Naive thymus-derived CD8-positive, alpha-beta T cell (primary cell): Measurements from ENCODE around the gene ZNF169. TPM values are rescaled to one million over a fixed set of nuclear protein-coding genes. Genes with fewer than 3 reads are reported as not detected.
"Not testable (repeated sequence)": the region's sequence is repeated elsewhere in the genome, so short reads cannot be mapped to it uniquely, and the experiment has no call there.

ENCODE experiments used
- ATAC-seq, 2 donors: fragments of 150-1000 bp; cut with Tn5 transposase in 1 of 2; sonication (Bioruptor Pico), chemical (Tn5 transposase) in 1 of 2; 1 replicate in 1 of 2; 2 replicates in 1 of 2; pipeline ENCODE4 v1.10.0; 2021; ENCODE audit warnings: mild to moderate bottlenecking in 2 of 2, moderate library complexity in 2 of 2
- POLR2A ChIA-PET: fragments of 350-600 bp; sonication (Branson Sonifier 250); formaldehyde crosslinking; loops from one replicate; lab custom pipeline; 2021; ENCODE audit warnings: antibody characterized with exemption; lab: Charles Lee
- DNase-seq, 10 donors: peaks; one replicate each; pipeline versions ENCODE4 v3.0.0 to v3.0.0-alpha.2; 2020 to 2022
- H3K27ac Mint-ChIP-seq, 10 donors: one replicate each; pipeline ENCODE4 v1.8.0; 2020 to 2022; ENCODE audit warnings: mild to moderate bottlenecking in 10 of 10, mixed read lengths in 10 of 10, moderate library complexity in 4 of 10, inconsistent platforms in 1 of 10
- H3K27me3 Mint-ChIP-seq, 5 donors: one replicate each; pipeline ENCODE4 v1.8.0; 2021 to 2022; ENCODE audit warnings: mixed read lengths in 5 of 5
- H3K36me3 Mint-ChIP-seq, 3 donors: one replicate each; pipeline ENCODE4 v1.8.0; 2020 to 2022; ENCODE audit warnings: mixed read lengths in 3 of 3, mild to moderate bottlenecking in 2 of 3, inconsistent platforms in 1 of 3
- H3K4me1 Mint-ChIP-seq, 4 donors: one replicate each; pipeline ENCODE4 v1.8.0; 2021 to 2022; ENCODE audit warnings: mixed read lengths in 4 of 4
- H3K4me3 Mint-ChIP-seq, 10 donors: one replicate each; pipeline ENCODE4 v1.8.0; 2020 to 2022; ENCODE audit warnings: mild to moderate bottlenecking in 10 of 10, mixed read lengths in 10 of 10, moderate library complexity in 6 of 10, inconsistent platforms in 1 of 10
- H3K9me3 Mint-ChIP-seq, 9 donors: one replicate each; pipeline ENCODE4 v1.8.0; 2020 to 2022; ENCODE audit warnings: mixed read lengths in 9 of 9, mild to moderate bottlenecking in 3 of 9, inconsistent platforms in 1 of 9, moderate library complexity in 1 of 9
- polyA plus RNA-seq, 3 donors: library from polyadenylated mRNA; unstranded; fragments of 300-500 nt; fragmentation: Illumina TruSeq; gene quantifications; one replicate each; pipeline ENCODE4 v1.2.3, GENCODE V29; 2021
- total RNA-seq, 8 experiments: library from RNA in 2 of 8; stranded (reverse) in 2 of 8; gene quantifications; one replicate each; pipeline ENCODE4 v1.2.3 and lab custom pipeline; 2021 to 2026

Gene ZNF169
- total and polyA plus RNA-seq, 5 experiments from 2014 or later: 2.2 to 21.8 (median 3.7) TPM

DNA sequence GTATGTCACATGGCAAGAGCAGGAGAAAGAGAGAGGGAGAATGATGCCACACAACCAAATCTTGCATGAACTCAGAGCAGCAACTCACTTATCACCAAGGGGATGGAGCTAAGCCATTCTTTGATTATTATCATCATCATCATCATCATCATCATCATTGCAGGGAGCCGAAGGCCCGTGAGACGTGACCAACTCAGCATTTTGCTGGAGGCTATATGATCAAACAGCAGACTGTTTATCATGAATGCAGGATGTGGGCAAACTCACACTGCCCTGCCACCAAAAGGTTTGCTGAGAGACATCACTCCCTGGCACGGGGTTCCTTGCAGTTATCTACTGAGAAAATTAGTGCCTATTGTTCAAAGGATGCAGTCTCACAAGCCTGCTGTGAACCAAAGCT is 8.6 kb upstream of the ZNF169 start:
- peak; percentile 71 to 86 for ATAC-seq
- Mint-ChIP-seq H3K4me1 (peaks cover 9 to 18% (median 16%) of the 10 kb centered on the region in 4 donors), H3K27me3 (peaks cover 0 to 3% (median 0%) of the 10 kb centered on the region in 5 donors), H3K9me3 (no peaks in the 10 kb centered on the region), H3K27ac (peak overlapping the region; percentile 13 to 91 (median 72)), H3K36me3 (no peaks in the 10 kb centered on the region), H3K4me3 (peak overlapping the region in 4 of 10 donors; percentile 6 to 33 (median 16))
- POLR2A ChIA-PET: no interaction called here
- DNase-seq: peak in 8 of 10 donors; percentile 10 to 74 (median 44)

DNA sequence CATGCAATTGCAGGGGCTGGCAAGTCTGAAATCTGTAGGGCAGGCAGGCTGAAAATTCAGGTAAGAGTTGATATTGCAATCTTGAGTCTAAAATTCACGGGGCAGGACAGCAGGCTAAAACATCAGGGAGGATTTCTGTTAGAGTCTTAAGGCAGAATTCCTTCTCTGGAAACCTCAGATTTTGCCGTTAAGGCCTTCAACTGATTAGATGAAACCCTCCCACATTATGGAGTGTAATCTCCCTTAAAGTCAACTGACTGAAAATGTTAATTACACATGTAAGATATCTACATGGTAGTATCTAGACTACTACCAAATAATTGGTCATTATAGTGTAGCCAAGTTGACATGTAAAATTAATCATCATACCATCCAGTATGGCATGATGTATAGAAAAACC is 3.1 kb upstream of the ZNF169 start:
- peaks cover 8 to 24% (median 20%) of the 10 kb centered on the region in 4 donors for H3K4me1 Mint-ChIP-seq
- H3K27ac Mint-ChIP-seq: no peak overlapping the region
- no peak overlapping the region for H3K4me3 Mint-ChIP-seq
- peaks cover 0 to 7% (median 3%) of the 10 kb centered on the region in 5 donors for H3K27me3 Mint-ChIP-seq
- DNase-seq: no peak
- POLR2A ChIA-PET: no interaction called here
- no peak for ATAC-seq
- H3K9me3 Mint-ChIP-seq: no peaks in the 10 kb centered on the region
- H3K36me3 Mint-ChIP-seq: peaks cover 0 to 4% (median 3%) of the 10 kb centered on the region in 3 donors

DNA sequence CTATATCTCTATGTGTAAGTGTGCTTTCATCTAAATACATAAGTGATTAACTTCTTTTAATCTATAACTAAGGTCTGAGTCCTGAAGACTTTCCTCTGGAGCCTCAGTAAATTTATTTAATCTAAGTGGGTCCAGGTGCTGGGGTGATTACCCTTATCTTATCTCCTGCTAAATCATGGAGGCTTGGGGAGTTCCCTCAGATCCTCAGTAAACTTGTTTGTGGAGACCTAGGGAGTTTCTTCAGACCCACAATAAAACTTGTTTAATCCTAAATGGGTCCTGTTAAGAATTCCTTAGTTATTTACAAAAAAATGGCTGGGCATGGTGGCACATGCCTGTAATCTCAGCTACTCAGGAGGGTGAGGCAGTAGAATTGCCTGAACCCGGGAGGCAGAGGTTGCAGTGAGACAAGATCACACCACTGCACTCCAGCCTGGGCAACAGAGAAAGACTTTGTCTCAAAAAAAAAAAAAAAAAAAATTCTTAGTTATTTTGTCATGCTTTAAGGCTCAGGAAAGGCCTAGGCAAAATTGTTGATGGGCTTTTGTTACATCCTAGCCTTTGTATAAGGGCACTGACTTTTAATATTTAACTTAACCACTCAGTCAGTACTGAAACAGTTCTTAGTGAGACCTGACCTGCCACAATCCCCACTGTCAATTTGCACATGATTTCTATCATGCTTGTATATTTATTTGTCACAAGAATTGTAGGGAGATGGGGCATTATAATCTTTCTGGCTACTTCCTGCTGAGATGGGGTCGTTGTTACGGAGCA is 6.7 kb downstream of the ZNF169 start:
- DNase-seq, H3K27me3 Mint-ChIP-seq, ATAC-seq, H3K4me3 Mint-ChIP-seq, POLR2A ChIA-PET: not testable (repeated sequence)
- Mint-ChIP-seq H3K4me1 (peaks cover 11 to 41% (median 36%) of the 10 kb centered on the region in 4 donors), H3K36me3 (peaks cover 10 to 41% (median 35%) of the 10 kb centered on the region in 3 donors), H3K27ac (peak overlapping the region in 1 of 10 donors; percentile 43), H3K9me3 (peaks cover 0 to 14% (median 5%) of the 10 kb centered on the region in 9 donors)

DNA sequence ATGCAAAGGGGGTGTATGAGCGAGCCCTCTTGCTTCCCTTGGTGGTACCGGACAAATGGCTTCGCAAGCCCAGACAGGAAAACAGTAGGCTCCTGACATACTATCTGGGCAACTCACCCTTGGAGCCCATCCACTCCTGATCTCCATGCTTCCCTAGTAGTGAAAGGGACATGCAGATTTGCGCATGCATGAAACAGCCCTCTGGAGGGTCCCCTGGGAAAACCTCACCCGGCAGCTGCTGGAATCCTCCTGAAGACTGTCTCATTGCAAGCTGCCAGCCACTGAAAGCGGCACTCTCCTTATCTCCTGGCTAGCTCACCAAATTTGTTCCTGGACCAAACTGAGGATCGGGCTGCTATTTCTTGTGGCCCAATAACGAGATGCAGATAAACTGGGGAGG is 10.2 kb downstream of the ZNF169 start:
- POLR2A ChIA-PET: no interaction called here
- ATAC-seq (no peak), DNase-seq (no peak)
- Mint-ChIP-seq H3K27me3 (peaks cover 0 to 1% (median 0%) of the 10 kb centered on the region in 5 donors), H3K27ac (peak overlapping the region in 5 of 10 donors; percentile 7 to 66 (median 52)), H3K4me1 (peaks cover 8 to 31% (median 27%) of the 10 kb centered on the region in 4 donors), H3K4me3 (no peak overlapping the region), H3K36me3 (peaks cover 10 to 41% (median 30%) of the 10 kb centered on the region in 3 donors), H3K9me3 (peaks cover 0 to 14% (median 5%) of the 10 kb centered on the region in 9 donors)

DNA sequence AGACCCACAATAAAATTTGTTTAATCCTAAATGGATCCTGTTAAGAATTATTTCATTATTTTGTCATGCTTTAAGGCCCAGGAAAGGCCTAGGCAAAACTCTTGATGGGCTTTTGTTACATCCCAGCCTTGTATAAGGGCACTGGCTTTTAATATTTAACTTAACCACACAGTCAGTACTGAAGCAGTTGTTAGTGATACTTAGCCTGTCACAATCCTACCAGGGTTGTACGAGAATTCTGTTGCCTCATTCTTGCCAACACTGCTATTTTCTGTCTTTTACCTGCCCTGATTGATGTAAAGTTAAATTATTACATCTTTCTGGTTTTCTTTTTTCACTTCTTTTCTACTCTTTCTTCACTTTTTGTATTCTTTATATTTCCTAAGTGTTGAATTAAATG is 10.9 kb downstream of the ZNF169 start:
- Mint-ChIP-seq H3K9me3 (peaks cover 0 to 14% (median 5%) of the 10 kb centered on the region in 9 donors), H3K27me3 (peaks cover 0 to 1% (median 0%) of the 10 kb centered on the region in 5 donors), H3K4me3 (no peak overlapping the region), H3K36me3 (peaks cover 10 to 37% (median 29%) of the 10 kb centered on the region in 3 donors), H3K4me1 (peaks cover 11 to 35% (median 30%) of the 10 kb centered on the region in 4 donors), H3K27ac (no peak overlapping the region)
- DNase-seq (no peak), ATAC-seq (no peak)
- POLR2A ChIA-PET: no interaction called here

DNA sequence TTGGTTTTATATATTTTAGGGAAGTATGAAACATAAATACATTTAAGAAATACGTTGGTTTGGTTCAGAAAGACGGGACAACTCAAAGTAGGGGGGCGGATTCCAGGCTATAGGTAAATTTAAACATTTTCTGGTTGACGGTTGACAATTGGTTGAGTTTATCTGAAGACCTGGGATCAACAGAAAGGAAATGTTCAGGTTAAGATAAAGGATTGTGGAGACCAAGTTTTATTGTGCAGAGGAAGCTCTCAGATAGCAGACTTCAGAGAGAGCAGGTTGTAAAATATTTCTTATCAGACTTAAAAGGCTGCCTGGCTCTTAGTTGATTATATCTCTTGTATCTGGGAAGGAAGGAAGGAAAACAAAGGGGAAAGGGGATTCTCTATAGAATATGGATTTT is 17.9 kb downstream of the ZNF169 start:
- not testable (repeated sequence) for DNase-seq, H3K27ac Mint-ChIP-seq, H3K27me3 Mint-ChIP-seq, ATAC-seq, H3K4me3 Mint-ChIP-seq
- H3K4me1 Mint-ChIP-seq: peaks cover 14 to 34% (median 23%) of the 10 kb centered on the region in 4 donors
- H3K9me3 Mint-ChIP-seq: peaks cover 0 to 18% (median 4%) of the 10 kb centered on the region in 9 donors
- peaks cover 20 to 65% (median 64%) of the 10 kb centered on the region in 3 donors for H3K36me3 Mint-ChIP-seq
- POLR2A ChIA-PET: interaction anchor here (0.6 kb wide), 1 partner anchor 88 kb away, joined by 3 read pairs; no protein-coding TSS in a partner anchor

DNA sequence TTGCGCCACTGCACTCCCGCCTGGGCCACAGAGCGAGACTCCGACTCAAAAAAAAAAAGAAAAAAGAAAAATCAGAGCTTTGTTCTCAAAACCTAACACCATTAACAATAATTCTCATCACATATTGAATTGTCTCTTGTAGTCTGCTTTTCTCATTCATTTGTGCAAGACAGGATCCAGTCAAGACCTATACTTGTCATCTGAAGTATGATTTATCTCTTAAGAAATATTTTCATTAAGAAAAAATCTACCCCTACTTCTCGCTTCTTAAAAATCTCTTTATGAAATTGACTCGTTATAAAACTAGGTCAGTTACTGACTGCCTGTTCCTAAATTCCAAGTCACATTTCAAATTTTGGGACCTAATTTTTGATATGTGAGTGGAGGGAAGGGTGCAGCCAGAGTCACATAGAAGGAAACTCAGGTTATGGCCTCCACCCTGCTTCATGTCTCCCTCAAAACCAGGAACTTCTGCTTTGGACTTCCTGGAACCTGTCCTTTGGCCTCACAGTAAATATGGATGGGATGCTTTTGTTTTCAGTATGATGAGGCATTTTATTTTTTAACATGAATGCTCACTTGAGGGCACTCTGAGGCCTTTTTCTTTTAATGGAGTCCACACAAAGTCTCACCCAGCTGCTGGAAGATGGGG is 18.9 kb downstream of the ZNF169 start:
- DNase-seq (no peak), ATAC-seq (no peak)
- no peak overlapping the region for H3K27ac Mint-ChIP-seq
- H3K9me3 Mint-ChIP-seq: peaks cover 0 to 18% (median 4%) of the 10 kb centered on the region in 9 donors
- H3K36me3 Mint-ChIP-seq: peaks cover 24 to 75% (median 69%) of the 10 kb centered on the region in 3 donors
- POLR2A ChIA-PET: interaction anchor here (0.6 kb wide), 1 partner anchor 89 kb away, joined by 3 read pairs; no protein-coding TSS in a partner anchor
- H3K4me1 Mint-ChIP-seq: peaks cover 12 to 24% (median 14%) of the 10 kb centered on the region in 4 donors
- H3K27me3 Mint-ChIP-seq: peaks cover 0 to 1% (median 0%) of the 10 kb centered on the region in 5 donors
- no peak overlapping the region for H3K4me3 Mint-ChIP-seq

DNA sequence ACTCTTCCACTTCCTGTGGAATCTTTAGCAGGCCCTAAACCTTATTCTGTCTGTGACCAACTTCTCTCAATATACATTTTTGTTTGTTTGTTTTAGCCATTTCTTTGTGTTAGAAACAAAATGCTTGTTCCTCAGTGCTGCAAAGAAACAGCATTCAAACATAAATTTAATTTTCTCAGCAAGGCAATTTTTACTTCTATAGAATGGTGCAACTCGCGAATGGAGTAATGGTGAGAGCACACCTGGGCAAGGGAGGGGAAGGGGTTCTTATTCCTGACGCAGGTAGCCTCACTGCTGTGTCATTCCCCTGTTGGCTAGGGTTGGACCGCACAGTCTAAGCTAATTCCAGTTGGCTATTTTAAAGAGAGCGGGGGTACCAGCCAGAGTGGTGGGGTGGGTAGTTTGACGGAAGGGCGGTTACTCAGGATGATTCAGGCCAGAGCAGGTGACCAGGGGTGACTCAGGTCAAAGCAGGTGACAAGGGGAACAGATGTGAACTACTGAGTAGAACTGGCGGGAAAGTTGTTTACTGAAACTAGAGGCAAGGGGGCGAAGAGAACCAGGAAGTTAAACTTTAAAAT is 21.4 kb downstream of the ZNF169 start:
- no peaks in the 10 kb centered on the region for H3K27me3 Mint-ChIP-seq
- H3K9me3 Mint-ChIP-seq: peaks cover 0 to 18% (median 4%) of the 10 kb centered on the region in 9 donors
- ATAC-seq (no peak), DNase-seq (no peak)
- peak overlapping the region in 1 of 10 donors; percentile 43 for H3K27ac Mint-ChIP-seq
- H3K4me1 Mint-ChIP-seq: peaks cover under 1 to 9% (median 4%) of the 10 kb centered on the region in 4 donors
- no peak overlapping the region for H3K4me3 Mint-ChIP-seq
- H3K36me3 Mint-ChIP-seq: peaks cover 30 to 78% (median 64%) of the 10 kb centered on the region in 3 donors
- POLR2A ChIA-PET: no interaction called here

DNA sequence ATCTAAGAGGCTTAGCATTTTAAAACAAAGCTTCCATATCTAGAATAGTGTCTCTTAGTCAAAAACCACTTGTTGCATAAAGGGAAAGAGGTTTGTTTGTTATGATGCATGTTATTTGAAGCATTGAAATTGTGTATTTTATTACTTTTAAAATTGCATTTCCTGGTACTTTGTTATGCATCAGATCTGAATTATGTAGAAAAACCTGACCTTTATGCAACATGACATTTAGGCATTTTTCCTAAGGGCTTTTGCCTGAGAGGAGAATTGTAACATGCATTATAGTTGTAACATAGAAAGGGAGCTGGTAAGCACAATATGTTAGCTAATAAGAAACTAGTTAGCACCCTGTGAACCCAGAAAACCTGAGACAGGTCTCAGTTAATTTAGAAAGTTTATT is 22.0 kb downstream of the ZNF169 start:
- ATAC-seq: no peak
- H3K9me3 Mint-ChIP-seq: peaks cover 0 to 18% (median 4%) of the 10 kb centered on the region in 9 donors
- POLR2A ChIA-PET: no interaction called here

DNA sequence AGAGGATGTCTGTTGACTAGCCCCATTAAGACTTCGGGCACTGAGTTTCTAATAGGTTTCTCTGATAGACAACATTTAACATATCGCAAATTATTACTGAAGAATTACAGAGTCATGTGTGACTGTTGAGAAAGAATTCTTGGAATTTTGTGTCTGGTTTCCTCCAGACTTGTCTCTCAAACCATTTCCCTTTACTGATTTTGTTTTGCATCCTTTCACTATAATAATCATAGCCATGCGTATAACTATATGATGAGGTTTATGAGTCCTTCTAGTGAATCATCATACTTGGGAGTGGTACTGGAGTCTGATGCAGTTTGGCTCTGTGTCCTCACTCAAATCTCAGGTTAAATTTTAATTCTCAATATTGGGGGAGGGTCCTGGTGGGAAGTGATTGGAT is 27.0 kb downstream of the ZNF169 start:
- H3K27ac Mint-ChIP-seq: no peak overlapping the region
- peaks cover 0 to 7% (median 4%) of the 10 kb centered on the region in 4 donors for H3K4me1 Mint-ChIP-seq
- peaks cover 0 to under 1% (median 0%) of the 10 kb centered on the region in 9 donors for H3K9me3 Mint-ChIP-seq
- ATAC-seq: no peak
- DNase-seq: no peak
- peaks cover 27 to 78% (median 64%) of the 10 kb centered on the region in 3 donors for H3K36me3 Mint-ChIP-seq
- H3K27me3 Mint-ChIP-seq: no peaks in the 10 kb centered on the region
- H3K4me3 Mint-ChIP-seq: no peak overlapping the region
- POLR2A ChIA-PET: no interaction called here

More for the DNA sequence above, 22.0 kb downstream of the ZNF169 start:
- DNase-seq: no peak
- Mint-ChIP-seq H3K4me1 (peaks cover 0 to 7% (median 3%) of the 10 kb centered on the region in 4 donors), H3K4me3 (no peak overlapping the region), H3K36me3 (peaks cover 30 to 83% (median 64%) of the 10 kb centered on the region in 3 donors), H3K27ac (no peak overlapping the region), H3K27me3 (no peaks in the 10 kb centered on the region)

DNA sequence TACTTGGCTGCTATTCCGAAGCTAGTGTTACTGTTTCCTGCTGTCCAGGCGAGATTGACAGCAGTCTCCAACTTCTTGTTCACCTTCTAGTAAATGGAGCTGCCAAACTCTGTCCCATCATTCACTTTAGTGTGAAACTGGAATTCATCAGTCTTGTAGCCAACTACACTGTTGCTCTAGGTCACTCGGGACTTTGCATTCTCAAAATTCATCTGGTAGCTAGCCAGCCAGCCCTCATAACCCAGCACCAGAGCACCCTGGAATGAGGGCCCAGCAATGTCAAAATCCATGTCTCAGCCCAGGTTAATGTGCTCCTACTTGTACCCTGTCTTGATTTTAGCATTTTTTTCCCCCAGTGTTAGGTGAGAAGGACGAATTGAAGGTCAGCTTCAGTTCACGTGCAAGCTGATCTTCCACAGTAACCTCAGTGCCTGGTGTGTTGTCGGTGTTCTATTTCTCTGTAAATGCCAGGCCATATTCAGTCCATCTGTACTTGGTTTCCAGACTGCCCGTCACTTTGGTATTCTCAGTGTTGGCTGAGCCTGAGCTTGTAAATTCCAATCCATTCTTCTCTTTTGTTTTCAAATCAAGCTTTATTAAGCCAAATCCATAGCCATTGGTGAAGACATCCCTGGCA is 28.9 kb downstream of the ZNF169 start:
- no peak for DNase-seq
- Mint-ChIP-seq H3K4me1 (peaks cover 0 to 5% (median under 1%) of the 10 kb centered on the region in 4 donors), H3K27me3 (peaks cover 0 to 2% (median 0%) of the 10 kb centered on the region in 5 donors)

DNA sequence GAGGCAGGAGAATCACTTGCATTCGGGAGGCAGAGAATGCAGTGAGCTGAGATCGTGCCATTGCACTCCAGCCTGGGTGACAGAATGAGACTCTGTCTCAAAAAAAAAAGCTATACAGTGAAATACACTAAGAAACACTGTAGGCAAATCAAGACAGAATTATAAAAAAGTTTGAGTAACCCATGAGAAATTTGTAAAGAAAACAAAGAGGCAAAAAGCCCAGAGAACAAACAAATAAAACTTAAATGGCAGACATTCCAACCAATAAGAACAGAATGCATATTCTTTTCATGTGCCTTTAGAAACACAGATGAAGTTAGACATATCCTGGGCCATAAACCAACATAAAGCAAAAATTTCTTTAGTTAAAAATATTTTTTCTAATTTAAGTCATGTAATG is 30.6 kb downstream of the ZNF169 start:
- peaks cover 0 to 4% (median 0%) of the 10 kb centered on the region in 9 donors for H3K9me3 Mint-ChIP-seq
- peaks cover 0 to 2% (median 0%) of the 10 kb centered on the region in 5 donors for H3K27me3 Mint-ChIP-seq
- DNase-seq (no peak), ATAC-seq (no peak)
- peaks cover 19 to 85% (median 61%) of the 10 kb centered on the region in 3 donors for H3K36me3 Mint-ChIP-seq
- no peak overlapping the region for H3K4me3 Mint-ChIP-seq
- H3K4me1 Mint-ChIP-seq: peaks cover 0 to 5% (median 2%) of the 10 kb centered on the region in 4 donors
- H3K27ac Mint-ChIP-seq: no peak overlapping the region
- POLR2A ChIA-PET: no interaction called here

More for the DNA sequence above, 28.9 kb downstream of the ZNF169 start:
- Mint-ChIP-seq H3K4me3 (no peak overlapping the region), H3K36me3 (peaks cover 14 to 78% (median 53%) of the 10 kb centered on the region in 3 donors), H3K9me3 (peaks cover 0 to 4% (median 0%) of the 10 kb centered on the region in 9 donors), H3K27ac (peak overlapping the region in 1 of 10 donors; percentile 20)
- ATAC-seq: no peak
- POLR2A ChIA-PET: no interaction called here
